GM21360 (cell line): ENCODE data around the gene GOLGA1.
A peak's percentile ranks its signal among the peaks of the same experiment; 100 is the strongest.
"Not testable (repeated sequence)": the region's sequence is repeated elsewhere in the genome, so short reads cannot be mapped to it uniquely, and the experiment has no call there.

ENCODE experiments used
- ATAC-seq: cut with Tn5 transposase; IDR thresholded peaks from one replicate; pipeline ENCODE4 v1.9.1; 2021; ENCODE audit warnings: mild to moderate bottlenecking, moderate library complexity; ENCODE audit not compliant: unreplicated experiment

The GOLGA1 gene, protein sequence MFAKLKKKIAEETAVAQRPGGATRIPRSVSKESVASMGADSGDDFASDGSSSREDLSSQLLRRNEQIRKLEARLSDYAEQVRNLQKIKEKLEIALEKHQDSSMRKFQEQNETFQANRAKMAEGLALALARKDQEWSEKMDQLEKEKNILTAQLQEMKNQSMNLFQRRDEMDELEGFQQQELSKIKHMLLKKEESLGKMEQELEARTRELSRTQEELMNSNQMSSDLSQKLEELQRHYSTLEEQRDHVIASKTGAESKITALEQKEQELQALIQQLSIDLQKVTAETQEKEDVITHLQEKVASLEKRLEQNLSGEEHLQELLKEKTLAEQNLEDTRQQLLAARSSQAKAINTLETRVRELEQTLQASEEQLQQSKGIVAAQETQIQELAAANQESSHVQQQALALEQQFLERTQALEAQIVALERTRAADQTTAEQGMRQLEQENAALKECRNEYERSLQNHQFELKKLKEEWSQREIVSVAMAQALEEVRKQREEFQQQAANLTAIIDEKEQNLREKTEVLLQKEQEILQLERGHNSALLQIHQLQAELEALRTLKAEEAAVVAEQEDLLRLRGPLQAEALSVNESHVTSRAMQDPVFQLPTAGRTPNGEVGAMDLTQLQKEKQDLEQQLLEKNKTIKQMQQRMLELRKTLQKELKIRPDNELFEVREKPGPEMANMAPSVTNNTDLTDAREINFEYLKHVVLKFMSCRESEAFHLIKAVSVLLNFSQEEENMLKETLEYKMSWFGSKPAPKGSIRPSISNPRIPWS

DNA sequence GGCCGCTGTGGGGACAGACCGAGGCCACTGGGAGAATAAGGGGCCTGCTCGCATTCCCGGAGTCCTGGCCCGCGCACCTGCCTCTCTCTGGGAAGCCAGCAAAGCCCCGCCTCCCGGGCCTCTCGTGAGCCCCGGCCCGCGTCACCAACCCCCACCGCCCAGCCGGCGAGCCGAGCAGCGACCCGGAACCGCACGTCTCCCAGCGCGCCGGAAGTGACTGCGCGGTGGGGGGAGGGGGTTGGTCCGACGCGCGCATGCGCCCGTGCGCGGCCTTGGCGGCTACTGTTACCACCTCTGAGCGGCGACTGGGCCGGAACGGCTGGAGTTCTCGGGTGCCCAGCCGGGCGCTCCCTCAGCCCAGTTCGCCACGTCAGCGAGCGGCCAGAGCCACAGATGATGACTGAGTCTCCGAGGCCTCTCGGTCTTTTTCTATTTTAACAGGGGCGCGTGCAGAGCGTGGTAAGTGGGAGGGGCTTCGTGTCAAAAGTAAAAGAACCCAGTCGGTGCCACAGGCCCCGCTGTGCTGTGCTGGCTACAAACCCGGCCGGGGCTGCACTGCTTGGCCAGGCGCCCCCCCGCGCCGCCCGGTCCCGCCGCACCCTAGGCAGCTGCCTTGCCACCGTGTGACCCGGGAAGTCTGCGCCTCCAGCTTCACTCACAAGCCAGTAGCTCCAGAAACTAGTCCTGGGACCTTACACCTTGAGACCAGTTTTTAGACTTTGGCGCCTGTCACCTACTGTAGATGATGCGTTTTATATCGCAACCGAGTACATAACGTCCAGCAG lies at the start of gene GOLGA1:
GOLGA1 (minus strand) TSS at position 190 of the 785 bp plus-strand sequence. CDS start 2,372 bp downstream, outside the sequence.
- ATAC-seq = peak; percentile 71

DNA sequence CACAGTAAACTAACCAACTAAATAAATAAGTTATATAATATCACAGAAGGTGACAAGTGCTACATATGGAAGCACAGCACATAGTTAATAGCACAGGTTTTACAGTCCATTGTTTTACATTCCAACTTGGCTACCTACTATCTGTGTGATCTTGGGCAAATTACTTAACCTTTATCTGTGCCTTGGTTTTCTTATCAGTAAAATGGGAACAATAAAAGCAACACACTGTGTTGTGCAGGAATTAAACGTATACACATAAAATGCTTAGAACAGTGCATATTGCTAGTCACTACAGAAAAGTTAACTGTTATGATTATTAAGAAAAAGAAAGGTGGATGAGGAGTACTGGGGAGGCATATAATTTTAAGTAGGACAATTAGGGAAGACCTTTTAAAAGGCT lies 42.8 kb upstream of the GOLGA1 start:
- no peak for ATAC-seq

DNA sequence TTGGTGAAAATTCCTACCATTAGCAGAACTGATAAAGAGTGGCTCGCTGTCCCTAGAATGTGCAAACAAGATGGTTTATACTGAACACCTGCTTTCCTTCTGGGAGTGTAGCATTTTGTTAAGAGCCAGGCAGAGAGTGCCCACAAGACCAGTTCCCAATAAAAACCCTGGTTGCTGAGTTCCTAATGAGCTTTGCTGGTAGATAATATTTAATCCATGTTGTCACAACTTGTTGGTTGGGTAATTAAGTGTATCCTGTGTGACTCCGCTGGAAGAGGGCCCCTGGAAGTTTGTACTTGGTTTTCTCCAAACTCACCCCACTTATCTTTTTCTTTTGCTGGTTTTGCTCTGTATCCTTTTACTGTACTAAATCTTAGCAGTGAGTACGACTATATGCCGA lies 39.5 kb upstream of the GOLGA1 start:
- ATAC-seq = no peak

DNA sequence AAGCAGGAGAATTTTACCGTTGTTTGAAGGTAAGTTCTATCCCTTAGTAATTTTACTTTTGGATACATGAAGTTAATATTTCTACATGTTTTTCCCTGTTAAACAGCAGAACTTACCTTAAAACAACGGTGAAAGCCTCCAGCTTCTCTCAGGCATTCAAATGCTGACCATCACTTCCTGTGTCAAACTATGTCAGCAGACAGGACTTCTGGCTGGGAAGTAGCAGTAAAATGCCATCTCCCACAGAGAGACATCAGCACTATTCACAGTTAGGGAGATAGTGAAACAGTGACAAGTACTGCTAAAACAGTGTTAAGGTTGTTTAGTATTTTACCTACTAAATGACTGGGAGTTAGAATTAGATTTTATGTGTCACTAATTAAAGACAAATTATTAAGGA lies 34.2 kb upstream of the GOLGA1 start:
- ATAC-seq = no peak

DNA sequence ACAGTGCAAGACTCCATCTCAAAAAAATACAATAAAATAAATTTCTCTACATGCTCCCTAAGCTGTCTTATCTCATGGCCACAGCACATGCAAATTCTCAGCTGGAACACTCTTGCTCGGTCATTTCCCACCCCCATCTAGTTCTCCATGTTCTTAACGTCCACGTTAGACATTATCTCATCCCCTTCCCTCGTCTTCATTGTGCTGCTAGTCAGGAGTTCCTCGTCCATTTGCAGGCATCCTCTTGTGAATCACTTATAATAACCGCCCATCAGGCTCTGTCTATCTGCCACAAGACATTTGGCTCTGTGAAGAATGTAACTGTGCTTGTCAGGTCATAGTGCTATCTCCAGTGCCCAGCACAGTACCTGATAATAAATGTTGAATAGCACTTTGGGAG lies 32.9 kb upstream of the GOLGA1 start:
- no peak for ATAC-seq

DNA sequence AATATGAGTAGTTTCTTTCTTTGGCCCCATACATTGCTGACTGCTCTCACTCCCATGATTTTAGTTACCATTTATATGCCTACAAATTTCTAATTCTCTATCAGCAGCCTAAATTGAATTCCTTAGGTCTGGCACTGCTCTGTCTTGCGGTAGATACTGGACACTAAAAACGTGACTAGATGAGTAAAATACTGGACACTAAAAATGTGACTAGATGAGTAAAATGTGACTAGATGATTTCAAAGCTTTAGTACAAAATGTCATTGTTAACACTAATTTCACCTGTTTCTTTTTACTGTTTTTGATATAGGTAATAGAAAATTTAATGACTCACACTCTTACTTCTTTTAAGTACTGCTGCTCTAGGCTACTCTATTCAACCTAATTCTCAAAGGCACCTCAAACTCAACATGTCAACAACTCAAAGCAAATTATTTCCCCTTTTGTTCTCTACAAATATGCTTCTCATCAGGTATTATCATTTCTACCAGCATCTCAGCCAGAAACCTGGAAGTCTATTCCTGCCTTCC lies 31.4 kb upstream of the GOLGA1 start:
- ATAC-seq = no peak

DNA sequence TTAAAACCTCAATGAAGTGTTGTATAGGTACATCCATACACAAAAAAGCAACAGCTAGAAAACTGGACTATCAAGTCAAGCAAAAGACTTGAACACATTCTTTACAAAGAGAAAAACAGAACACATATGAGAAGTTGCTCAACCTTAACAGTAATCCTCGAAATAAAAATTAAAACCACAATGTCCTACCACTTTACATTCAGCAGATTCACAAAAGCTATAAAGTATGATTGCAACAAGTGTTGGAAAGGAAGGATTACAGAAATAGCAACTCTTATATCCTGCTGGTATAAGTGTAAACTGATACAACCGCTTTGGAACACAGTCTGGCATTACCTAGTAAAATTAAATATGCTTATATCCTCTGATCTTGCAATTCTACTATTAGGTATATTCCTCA lies 28.5 kb upstream of the GOLGA1 start:
- ATAC-seq = no peak

DNA sequence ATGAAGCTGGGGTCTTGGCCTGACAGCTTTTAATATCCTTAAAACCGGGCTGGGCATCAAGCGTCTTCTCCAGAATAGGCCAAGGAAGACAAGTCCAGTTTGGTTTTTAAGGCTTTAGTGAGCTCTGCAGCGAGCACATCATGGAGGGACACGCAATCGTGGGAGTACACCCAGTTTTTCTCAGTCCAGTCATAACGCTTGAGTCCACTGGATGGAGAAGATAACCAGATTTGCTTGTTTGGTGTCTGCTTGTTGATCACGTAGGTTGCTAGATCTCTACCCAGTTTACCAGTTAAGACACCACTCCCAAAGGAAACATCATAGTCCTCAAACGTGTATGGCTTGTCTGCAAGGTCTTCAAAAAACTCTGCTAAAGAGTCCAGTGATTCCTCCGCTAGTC lies 27.4 kb upstream of the GOLGA1 start:
- no peak for ATAC-seq

DNA sequence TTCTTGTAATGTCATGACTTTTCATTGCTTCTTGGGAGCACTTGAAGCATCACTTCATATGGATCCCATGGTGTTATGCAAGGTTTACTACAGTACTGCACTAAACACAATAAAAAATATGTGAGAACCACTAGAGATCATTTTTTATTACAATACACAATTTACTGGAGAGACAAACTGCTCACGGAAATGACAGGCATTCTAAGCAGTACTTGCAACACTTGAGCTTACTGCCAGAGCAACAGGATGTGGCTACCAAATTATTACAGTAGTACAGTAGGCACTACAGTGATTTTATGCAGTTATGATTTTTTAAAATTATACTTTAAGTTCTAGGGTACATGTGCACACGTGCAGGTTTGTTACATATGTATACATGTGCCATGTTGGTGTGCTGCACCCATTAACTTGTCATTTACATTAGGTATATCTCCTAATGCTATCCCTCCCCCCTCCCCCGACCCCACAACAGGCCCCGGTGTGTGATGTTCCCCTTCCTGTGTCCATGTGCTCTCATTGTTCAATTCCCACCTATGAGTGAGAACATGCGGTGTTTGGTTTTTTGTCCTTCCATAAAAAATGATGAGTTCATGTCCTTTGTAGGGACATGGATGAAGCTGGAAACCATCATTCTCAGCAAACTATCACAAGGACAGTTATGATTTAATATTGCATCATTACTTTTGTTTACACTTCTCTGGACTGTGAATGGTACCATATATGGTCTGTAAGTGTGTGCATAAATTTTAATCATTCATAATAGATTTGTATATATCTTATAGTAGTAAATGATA lies 25.1 kb upstream of the GOLGA1 start:
- ATAC-seq = not testable (repeated sequence)

DNA sequence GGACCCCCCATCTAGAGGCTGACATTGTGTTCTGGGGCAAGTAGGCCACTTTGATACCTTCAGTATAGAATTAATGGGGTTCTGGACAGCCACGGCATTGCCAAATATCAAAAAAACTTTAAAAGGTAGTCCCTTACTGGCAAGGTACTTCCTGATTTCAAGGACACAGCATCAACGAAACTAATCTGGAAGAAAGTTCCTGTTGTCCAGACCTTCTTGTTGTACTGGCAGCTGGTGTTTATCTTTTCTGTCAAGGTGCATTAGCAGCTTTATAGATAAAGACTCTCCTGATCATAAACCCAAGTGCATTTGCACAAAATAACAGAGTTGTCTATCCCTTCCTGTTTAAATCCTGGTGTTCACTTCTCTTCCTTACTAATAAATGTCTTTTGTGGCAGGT lies 23.7 kb upstream of the GOLGA1 start:
- no peak for ATAC-seq

DNA sequence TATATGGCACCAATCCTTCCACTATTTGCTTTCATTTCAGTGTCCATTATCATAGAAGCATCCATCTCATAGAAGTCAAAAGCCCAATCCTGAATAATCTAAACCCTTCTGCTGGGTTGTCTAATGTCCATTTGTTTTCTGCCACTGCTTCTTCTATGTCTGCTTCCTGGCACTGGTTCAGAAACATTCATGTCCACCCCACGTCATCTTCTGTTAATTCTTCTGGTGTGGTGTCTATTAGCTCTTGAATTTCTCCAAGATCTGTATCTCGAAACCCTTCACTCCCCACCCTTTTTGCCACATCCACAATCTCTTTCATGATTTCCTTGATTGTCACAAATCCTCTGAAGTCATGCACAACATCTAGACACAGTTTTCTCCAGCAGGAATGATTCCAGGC lies 23.2 kb upstream of the GOLGA1 start:
- ATAC-seq = no peak

DNA sequence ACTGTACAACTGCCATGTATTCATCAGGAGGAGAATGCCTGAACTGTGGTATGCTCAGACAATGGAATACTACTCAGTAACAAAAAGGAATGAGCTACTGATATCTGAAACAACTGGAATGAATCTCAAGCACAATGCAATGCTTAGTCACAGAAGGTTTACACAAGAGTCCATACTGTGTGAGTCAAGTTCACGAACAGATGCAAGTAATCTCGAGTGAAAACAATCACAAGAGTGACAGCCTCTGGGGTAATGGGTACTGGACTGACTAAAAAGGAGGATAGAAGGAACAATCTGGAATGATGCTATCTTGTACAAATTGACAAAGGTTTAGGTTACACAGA lies 19.5 kb upstream of the GOLGA1 start:
- no peak for ATAC-seq

DNA sequence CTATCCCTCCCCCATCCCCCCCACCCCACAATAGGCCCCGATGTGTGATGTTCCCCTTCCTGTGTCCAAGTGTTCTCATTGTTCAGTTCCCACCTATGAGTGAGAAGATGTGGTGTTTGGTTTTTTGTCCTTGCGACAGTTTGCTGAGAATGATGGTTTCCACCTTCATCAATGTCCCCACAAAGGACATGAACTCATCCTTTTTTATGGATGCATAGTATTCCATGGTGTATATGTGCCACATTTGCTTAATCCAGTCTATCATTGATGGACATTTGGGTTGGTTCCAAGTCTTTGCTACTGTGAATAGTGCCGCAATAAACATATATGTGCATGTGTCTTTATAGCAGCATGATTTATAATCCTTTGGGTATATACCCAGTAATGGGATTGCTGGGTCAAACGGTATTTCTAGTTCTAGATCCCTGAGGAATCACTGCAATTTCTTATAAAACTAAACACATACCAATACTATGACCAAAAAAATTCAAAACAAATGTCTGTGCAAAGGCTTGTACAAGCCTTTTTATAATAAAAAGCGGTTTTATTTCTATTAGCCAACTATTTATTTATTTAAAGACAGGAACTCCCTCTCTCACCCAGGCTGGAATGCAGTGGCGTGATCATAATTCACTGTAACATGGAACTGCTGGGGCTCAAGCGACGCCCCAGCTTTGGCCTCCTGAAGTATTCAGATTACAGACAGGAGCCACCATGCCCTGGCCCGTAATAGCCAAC lies 19.0 kb upstream of the GOLGA1 start:
- ATAC-seq = not testable (repeated sequence)

DNA sequence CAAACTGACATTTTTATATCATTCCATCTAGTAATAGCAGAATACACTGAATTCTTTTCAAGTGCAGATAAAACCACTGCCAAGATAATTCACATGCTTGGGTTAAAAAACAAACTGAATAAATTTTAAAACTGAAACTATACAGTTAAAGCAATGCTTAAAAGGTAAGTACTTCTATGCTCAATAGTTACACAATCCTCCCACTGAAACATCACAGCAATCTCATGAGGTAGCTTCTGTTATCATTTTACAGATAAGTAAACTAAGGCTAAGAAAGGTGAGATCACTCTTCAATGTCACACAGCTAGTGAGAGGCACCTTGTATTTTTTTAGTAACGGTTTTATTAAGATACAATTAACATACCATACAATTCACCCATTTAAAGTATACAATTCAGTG lies 13.4 kb upstream of the GOLGA1 start:
- no peak for ATAC-seq

DNA sequence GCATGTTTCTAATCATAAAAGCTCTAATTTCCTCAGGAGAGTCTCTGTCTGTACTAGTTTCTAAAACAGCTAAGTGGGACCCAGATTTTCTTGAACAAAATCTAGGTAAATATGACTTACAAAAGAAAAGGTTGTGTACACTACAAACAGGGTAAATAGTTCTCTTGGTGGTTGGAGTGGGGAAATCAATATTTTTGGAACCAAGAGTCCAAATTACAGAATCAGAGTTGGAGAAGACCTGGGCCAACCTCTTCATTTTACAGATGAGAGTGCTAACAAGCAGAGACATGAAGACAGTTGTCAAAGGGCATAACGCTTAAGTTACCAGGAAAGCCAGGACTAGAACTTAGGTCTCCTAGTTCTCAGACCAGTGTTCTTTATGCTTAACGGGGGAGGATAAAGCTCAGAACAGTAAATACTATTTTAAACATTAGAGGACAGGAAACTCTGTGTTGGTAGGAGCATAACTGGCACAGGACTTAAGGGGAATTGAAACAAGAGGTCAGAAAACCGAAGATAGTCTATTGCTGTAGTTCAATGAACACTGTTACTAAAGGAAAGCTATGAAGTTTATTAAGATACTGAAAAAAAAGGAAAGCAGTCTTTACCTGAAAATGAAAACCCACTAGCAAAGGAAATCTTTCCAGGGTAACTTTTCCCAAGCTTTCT lies 9.3 kb upstream of the GOLGA1 start:
- ATAC-seq = no peak

DNA sequence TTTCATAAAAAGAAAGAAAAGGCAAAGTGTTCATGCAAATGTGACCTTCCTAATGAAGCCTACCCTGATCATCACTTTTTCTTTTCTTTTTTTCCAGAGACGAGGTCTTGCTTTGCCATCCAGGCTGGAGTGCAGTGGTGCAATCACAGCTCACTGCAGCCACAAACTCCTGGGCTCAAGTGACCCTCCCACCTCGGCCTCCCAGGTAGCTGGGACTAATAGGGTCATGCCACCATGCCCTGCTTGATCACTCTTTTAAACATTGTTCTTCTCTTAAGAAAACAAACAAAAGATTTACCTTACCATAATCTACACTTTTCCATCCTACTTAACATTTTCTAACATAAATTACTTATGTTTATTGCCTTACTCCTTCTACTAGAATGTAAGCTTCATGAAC lies 8.5 kb upstream of the GOLGA1 start:
- no peak for ATAC-seq

DNA sequence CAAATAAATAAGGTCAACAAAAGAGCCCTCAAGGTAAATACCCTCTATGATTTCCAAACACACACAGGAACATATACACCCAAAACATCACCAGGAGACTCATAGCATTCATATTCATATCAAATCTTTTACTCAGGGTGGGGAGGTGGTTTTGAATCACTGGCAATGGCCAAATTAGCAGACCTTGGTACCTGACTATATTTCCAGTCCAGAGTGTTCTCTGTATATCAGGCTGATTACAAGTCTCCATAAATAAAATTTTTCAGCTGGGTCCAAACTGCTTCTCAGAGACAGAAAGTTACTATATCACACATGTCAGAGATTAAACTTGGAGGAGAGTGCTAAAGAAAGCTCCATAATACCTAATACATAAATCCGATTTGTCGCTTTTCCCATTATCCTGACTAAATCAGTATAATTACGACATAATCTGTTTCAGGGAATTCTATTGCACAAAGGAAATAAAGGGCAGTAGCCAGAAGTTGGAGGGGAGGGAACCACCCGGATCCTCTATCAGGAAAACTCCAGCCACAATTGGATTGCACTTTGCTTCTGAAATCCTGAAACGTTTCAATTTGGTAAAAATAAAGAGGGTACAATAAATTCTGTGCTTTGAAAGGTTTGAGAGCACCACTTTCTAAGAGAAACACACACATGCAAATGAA lies 7.0 kb upstream of the GOLGA1 start:
- no peak for ATAC-seq

DNA sequence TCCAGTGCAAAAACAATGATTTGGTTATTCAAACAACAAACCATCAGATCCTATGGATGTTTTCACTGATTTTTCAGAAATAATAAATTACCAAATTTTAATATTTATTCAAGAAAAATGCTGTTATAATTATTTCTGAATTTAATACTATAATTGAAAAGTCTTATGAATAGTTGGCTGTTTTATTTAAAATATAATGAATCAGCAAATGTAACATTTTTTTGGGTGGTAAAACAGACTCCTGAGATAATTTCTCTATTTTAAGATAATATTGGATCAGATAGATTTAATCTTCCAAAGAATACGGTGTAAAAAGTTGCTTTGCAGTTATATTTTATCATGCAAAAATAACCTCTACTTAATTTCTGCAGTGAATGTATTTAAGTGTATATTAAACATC lies 5.3 kb upstream of the GOLGA1 start:
- ATAC-seq = no peak
